Ectodermal cell (in vitro differentiated cells): ENCODE data around the gene ABCC9.
"Not testable (repeated sequence)": the region's sequence is repeated elsewhere in the genome, so short reads cannot be mapped to it uniquely, and the experiment has no call there.

Experiments used
- H3K27ac ChIP-seq: 2 replicates; pipeline ENCODE4 v1.7.0; 2013; ENCODE audit warnings: mild to moderate bottlenecking, low read depth, low read length; ENCODE audit not compliant: insufficient read depth, poor library complexity, severe bottlenecking
- H3K27me3 ChIP-seq: 2 replicates; pipeline ENCODE4 v1.7.0; 2013; ENCODE audit warnings: mild to moderate bottlenecking, low read length; ENCODE audit not compliant: insufficient read depth, control insufficient read depth, poor library complexity, severe bottlenecking
- H3K36me3 ChIP-seq: one replicate; pipeline ENCODE4 v1.7.0; 2013; ENCODE audit warnings: low read length; ENCODE audit not compliant: control insufficient read depth, insufficient read depth
- H3K4me1 ChIP-seq: one replicate; pipeline ENCODE4 v1.7.0; 2013; ENCODE audit warnings: low read length; ENCODE audit not compliant: control insufficient read depth, insufficient read depth
- H3K4me3 ChIP-seq: 2 replicates; pipeline ENCODE4 v1.7.0; 2013; ENCODE audit warnings: low read depth, low read length, control low read depth; ENCODE audit not compliant: insufficient read depth
- H3K9me3 ChIP-seq: 2 replicates; pipeline ENCODE4 v1.7.0; 2013; ENCODE audit warnings: mild to moderate bottlenecking, low read length, moderate library complexity; ENCODE audit not compliant: control insufficient read depth
- WGBS, 2 experiments: methylation state at CpG; one replicate each; pipeline ENCODE4 v1.1.7; 2013; ENCODE audit warnings: missing lambda C conversion rate in 2 of 2; 5-methylcytosine and 5-hydroxymethylcytosine counted together

ABCC9 gene

GRCh38 chr12:21806255-21806654 is 135.0 kb downstream of the ABCC9 start:
- no peaks in the 10 kb centered on the region for H3K4me1 ChIP-seq
- no peaks in the 10 kb centered on the region for H3K9me3 ChIP-seq
- no peak overlapping the region for H3K4me3 ChIP-seq
- no peaks in the 10 kb centered on the region for H3K27me3 ChIP-seq
- H3K36me3 ChIP-seq, result no peaks in the 10 kb centered on the region
- H3K27ac ChIP-seq, result no peak overlapping the region

DNA sequence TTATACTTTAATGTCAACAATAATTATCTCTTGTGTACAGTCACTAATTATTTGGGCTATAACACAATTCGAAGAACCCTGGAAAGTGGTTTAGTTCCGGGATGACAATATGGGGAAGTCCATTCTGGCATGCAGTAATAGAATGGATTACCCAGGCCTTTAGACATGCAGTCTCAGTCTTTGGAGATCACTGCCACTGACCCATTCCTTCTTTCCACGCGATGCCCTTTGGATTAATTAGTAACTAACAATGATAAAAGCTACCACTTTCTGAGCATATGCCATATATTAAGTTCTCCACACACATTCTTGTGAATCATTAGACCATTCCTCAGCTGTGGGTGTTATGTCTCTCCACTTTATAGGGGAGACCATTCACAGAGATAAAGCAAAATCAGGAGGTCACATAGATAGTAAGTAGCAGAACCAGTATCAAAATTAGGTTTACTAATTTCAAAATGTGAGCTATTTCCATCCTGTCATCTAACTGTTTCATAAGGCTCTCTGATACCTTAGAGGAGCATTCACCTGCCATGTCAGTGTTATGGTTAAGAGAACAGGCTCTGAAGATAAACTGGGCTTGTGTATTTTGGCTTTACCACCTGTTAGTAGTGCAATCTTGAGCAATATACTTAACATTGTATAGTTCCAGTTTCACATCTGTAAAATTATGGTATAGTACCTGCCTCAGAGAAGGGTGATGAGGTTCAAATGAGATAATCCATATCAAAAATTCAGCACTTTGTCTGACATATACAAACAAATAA is 139.5 kb downstream of the ABCC9 start:
- H3K27ac ChIP-seq, result no peak overlapping the region
- no peaks in the 10 kb centered on the region for H3K9me3 ChIP-seq
- no peaks in the 10 kb centered on the region for H3K27me3 ChIP-seq
- H3K4me3 ChIP-seq, result no peak overlapping the region
- no peaks in the 10 kb centered on the region for H3K4me1 ChIP-seq
- H3K36me3 ChIP-seq, result no peaks in the 10 kb centered on the region
- WGBS, 2 experiments, result 90 to 93% methylated on average over 4 of the region's 4 CpGs

DNA sequence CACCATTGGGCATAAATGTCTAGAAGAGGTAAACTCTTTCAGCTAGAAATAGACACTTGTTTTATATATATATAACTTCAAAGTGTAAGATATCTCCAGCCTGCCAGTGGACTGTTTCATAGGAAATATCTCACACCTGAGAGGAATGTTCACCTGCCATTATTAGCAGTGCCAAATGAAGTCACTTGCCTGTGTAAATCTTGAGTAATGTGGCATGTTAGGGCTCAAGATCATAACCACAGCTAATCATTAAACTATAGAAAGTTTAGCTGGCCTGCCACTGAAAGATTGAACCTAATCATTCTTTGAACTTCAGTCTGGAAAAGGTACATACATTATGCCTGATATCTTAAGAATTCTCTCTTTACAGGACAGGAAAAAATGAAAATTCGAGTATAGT is 141.2 kb downstream of the ABCC9 start:
- H3K27ac ChIP-seq, result no peak overlapping the region
- no peaks in the 10 kb centered on the region for H3K27me3 ChIP-seq
- H3K4me3 ChIP-seq, result no peak overlapping the region
- no peaks in the 10 kb centered on the region for H3K36me3 ChIP-seq
- no peaks in the 10 kb centered on the region for H3K4me1 ChIP-seq
- H3K9me3 ChIP-seq, result no peaks in the 10 kb centered on the region
- 80% methylated on average over 1 of the region's 1 CpG; no CpG with 5 or more reads in 1 of the 2 experiments for WGBS, 2 experiments

DNA sequence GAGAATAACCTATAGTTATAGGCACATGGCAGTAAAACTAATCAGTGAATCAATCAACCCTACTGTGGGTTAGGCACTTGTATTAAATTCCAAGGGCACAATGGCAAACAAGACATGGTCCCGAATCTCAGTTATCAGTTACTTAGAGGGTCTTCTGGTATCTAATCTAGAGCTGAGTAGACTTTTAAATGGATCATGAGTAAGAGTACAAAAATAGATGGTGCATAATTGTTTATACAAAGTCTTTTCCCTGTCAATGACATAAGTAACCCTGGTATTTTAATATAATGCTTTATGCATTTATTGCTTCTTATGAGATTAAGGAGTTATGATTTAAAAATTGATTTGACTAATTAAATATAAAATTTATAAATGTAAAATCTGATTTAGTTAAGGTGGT is 143.7 kb downstream of the ABCC9 start:
- 90 to 91% methylated on average over 1 of the region's 1 CpG for WGBS, 2 experiments
- Histone ChIP-seq H3K4me1 (no peaks in the 10 kb centered on the region), H3K27me3 (no peaks in the 10 kb centered on the region), H3K36me3 (no peaks in the 10 kb centered on the region), H3K4me3 (no peak overlapping the region), H3K9me3 (no peaks in the 10 kb centered on the region), H3K27ac (no peak overlapping the region)

- Histone ChIP-seq H3K9me3 (no peaks in the 10 kb centered on the region), H3K27me3 (no peaks in the 10 kb centered on the region), H3K4me3 (no peak overlapping the region), H3K27ac (no peak overlapping the region), H3K36me3 (no peaks in the 10 kb centered on the region), H3K4me1 (no peaks in the 10 kb centered on the region)
- WGBS, 2 experiments, result 94 to 95% methylated on average over 10 of the region's 10 CpGs
Measured at GRCh38 chr12:21795648-21796328, 145.4 kb downstream of the ABCC9 start.

GRCh38 chr12:21794807-21795595 is 146.2 kb downstream of the ABCC9 start:
- H3K36me3 ChIP-seq, H3K27me3 ChIP-seq, H3K9me3 ChIP-seq, H3K27ac ChIP-seq, H3K4me1 ChIP-seq, H3K4me3 ChIP-seq: not testable (repeated sequence)
- WGBS, 2 experiments, result 88 to 92% methylated on average over 8 of the region's 8 CpGs

GRCh38 chr12:21789687-21790086 is 151.5 kb downstream of the ABCC9 start:
- not testable (repeated sequence) for H3K36me3 ChIP-seq, H3K4me3 ChIP-seq, H3K27ac ChIP-seq, H3K27me3 ChIP-seq, H3K4me1 ChIP-seq, H3K9me3 ChIP-seq
- 95 to 96% methylated on average over 2 to 3 of the region's 4 CpGs for whole genome bisulfite sequencing, 2 experiments

- no peaks in the 10 kb centered on the region for H3K4me1 ChIP-seq
- WGBS, 2 experiments, result 79 to 91% methylated on average over 4 to 7 of the region's 7 CpGs
- no peaks in the 10 kb centered on the region for H3K27me3 ChIP-seq
- no peaks in the 10 kb centered on the region for H3K36me3 ChIP-seq
- H3K9me3 ChIP-seq, result no peaks in the 10 kb centered on the region
- H3K4me3 ChIP-seq, result no peak overlapping the region
- H3K27ac ChIP-seq, result no peak overlapping the region
Measured at GRCh38 chr12:21788089-21788983, 152.9 kb downstream of the ABCC9 start.

DNA sequence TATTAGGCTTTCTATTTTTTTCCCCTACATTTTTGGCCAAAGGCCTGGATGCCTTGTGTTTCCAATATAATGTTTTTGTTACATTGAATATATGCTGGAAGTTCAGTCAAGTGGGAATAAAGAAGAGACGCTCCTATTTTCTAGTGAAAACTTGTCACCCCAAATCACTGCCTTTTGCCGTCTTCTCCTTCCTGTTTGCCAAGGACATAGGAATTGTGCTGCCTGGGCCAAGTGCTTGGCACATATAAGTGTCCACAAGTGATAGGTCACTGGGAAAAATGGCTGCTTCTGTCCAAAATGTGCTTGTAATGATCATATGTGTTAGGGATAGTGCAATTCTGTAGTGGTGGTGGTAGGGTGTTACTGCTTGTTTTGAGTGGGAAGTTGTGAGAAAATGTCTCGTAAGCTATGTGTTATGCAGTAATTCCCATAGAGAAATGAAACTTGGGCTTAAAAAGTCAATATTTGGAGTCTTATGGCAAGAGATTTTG is 155.1 kb downstream of the ABCC9 start:
- no peaks in the 10 kb centered on the region for H3K36me3 ChIP-seq
- H3K4me1 ChIP-seq, result no peaks in the 10 kb centered on the region
- no peak overlapping the region for H3K27ac ChIP-seq
- no peaks in the 10 kb centered on the region for H3K27me3 ChIP-seq
- H3K9me3 ChIP-seq, result no peaks in the 10 kb centered on the region
- 95 to 97% methylated on average over 3 of the region's 3 CpGs for WGBS, 2 experiments
- H3K4me3 ChIP-seq, result no peak overlapping the region
